Heart left ventricle (tissue), 16 donors: ENCODE results near the gene MEGF11. TPM values are rescaled to one million over a fixed set of nuclear protein-coding genes. Genes with fewer than 3 reads are reported as not detected.
A peak's percentile ranks its signal among the peaks of the same experiment; 100 is the strongest.

Experiments
- ATAC-seq, 4 donors: fragments of 200-7000 bp; cut with Tn5 transposase; one replicate each; pipeline ENCODE4 v1.9.1; 2020 to 2022; ENCODE audit warnings: moderate library complexity in 4 of 4, mild to moderate bottlenecking in 3 of 4, moderate number of reproducible peaks in 1 of 4
- DNase-seq, 5 donors: peaks; one replicate each; pipeline ENCODE4 v3.0.0-alpha.2; 2020
- H3K27ac ChIP-seq, 12 donors: fragments of 200-600 bp; sonication (generic) in 4 of 12; one replicate each; pipeline versions ENCODE4 v1.5.0 to v1.8.0; 2016 to 2022; ENCODE audit warnings: mild to moderate bottlenecking in 2 of 12
- H3K27me3 ChIP-seq, 9 donors: fragments of 200-600 bp; sonication (generic) in 2 of 9; one replicate each; pipeline versions ENCODE4 v1.5.1 to v1.8.0; 2016 to 2022; ENCODE audit warnings: mild to moderate bottlenecking in 3 of 9
- H3K36me3 ChIP-seq, 9 donors: fragments of 200-600 bp; sonication (generic) in 2 of 9; one replicate each; pipeline versions ENCODE4 v1.5.0 to v1.8.0; 2018 to 2022; ENCODE audit warnings: mild to moderate bottlenecking in 2 of 9
- H3K4me1 ChIP-seq, 12 donors: fragments of 200-600 bp; sonication (generic) in 4 of 12; one replicate each; pipeline versions ENCODE4 v1.5.0 to v1.8.0; 2016 to 2022; ENCODE audit warnings: mild to moderate bottlenecking in 3 of 12
- H3K4me3 ChIP-seq, 12 donors: fragments of 200-600 bp; sonication (generic) in 4 of 12; one replicate each; pipeline versions ENCODE4 v1.5.0 to v1.8.0; 2017 to 2022; ENCODE audit warnings: mild to moderate bottlenecking in 9 of 12, moderate library complexity in 4 of 12
- H3K9me3 ChIP-seq, 12 donors: fragments of 200-600 bp; sonication (generic) in 4 of 12; one replicate each; pipeline versions ENCODE4 v1.5.0 to v1.8.0; 2016 to 2022; ENCODE audit warnings: mild to moderate bottlenecking in 1 of 12
- CTCF ChIP-seq, 12 donors: fragments of 200-600 bp; sonication (generic) in 4 of 12; IDR thresholded peaks; one replicate each; pipeline versions ENCODE4 v1.5.0 to v1.8.0; 2018 to 2022; ENCODE audit warnings: antibody characterized with exemption in 12 of 12, mild to moderate bottlenecking in 5 of 12
- POLR2A ChIP-seq, 2 donors: fragments of 450-650 bp; IDR thresholded peaks; one replicate each; pipeline ENCODE4 v1.6.1; 2017; ENCODE audit warnings: antibody characterized with exemption in 2 of 2, mild to moderate bottlenecking in 2 of 2, moderate library complexity in 2 of 2
- WGBS, 4 donors: extraction: QIAGEN DNeasy Blood & Tissue Kit in 2 of 4; methylation state at CpG; one replicate each; pipeline versions ENCODE4 v1.1.5 to v1.1.7; 2013 to 2018; 5-methylcytosine and 5-hydroxymethylcytosine counted together
- intact Hi-C, 10 donors: fragments of 100-400 bp; cut with DNase I; formaldehyde crosslinking; loops; one replicate each; pipeline versions ENCODE4 v1.11.1 to v1.14.2; 2022
- polyA plus RNA-seq, 2 donors: library from polyadenylated mRNA; stranded (reverse); fragments of 200-250 nt; gene quantifications; one replicate each; pipeline ENCODE4 v1.2.3, GENCODE V29; 2013
- total RNA-seq, 9 donors: library from RNA; depleted of rRNA in 2 of 9; stranded (reverse); fragments of >200 nt in 2 of 9; fragmentation: NEBNext Ultra II Directional in 3 of 9; extraction: Animal tissue kit (Norgen Biotek cat#: 25700) in 3 of 9; gene quantifications; one replicate each; pipeline versions ENCODE4 v1.1.0 to v1.2.4, GENCODE V29; 2016 to 2023
- donor health status: ischemic (EF 13 %, LVEDD 7.1; RV severe dilation, severe dysfunction).
- donor health status: healthy with polysubstance abuse.
- donor health status: DM: no; HTN: yes; CAD: no.
- donor health status: DM: no; HTN: no; CAD: no.
- donor health status: ischemic (EF 25% LVEDD 6.9; RV normal size, moderate dysfunction).
- donor health status: ischemic (EF 25% LVEDD 5.7; RV mildly dilated, moderate dysfunction).
- donor health status: healthy.
- donor health status: DM: yes; HTN: yes; CAD: no.
- donor health status: ischemic (EF 35%, LVEDD 5.7; RV mildly dilated, moderate dysfunction).
- donor health status: nonischemic (EF 11% LVEDD 7.7; RV severe dilation, severe dysfunction).
- donor health status: DM: yes; HTN: yes; CAD: no.
- donor health status: PGD.
- donor health status: ischemic (EF 29% LVEDD 5.4; RV normal size, mild dysfunction).
- donor health status: nonischemic (EF 23%, LVEDD 6.1; RV moderate dilation, normal function).

Gene MEGF11
- total and polyA plus RNA-seq, 11 donors, result 0.07 TPM; not detected in 10

DNA sequence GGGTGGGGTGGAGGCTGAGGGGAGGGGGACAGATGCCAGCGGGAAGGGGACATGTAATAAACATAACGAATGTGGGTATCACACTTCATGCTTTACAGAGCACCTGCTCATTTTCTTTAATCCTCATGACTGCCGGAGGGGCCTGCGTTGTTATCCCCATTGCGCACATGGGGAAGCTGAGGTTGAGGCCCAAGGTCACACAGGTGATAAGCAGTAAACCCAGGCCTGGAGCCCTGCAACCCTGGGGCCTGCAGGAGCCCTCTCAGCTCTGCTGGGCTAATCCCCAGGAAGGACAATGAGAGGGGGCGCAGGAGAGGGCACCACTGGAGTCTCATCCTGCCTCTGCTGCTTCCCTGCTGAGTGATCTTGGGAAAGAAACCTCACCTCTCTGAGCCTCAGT, 64.3 kb downstream of the MEGF11 start:
- no peaks in the 10 kb centered on the region for H3K4me1 ChIP-seq
- 82 to 89% (median 86%) methylated on average over 6 of the region's 6 CpGs for WGBS, 4 donors
- peak in 1 of 5 donors; percentile 4 for DNase-seq
- TF ChIP-seq CTCF (IDR thresholded peaks at IDR 0.05) (no peak), POLR2A (IDR thresholded peaks at IDR 0.05) (no peak)
- peaks cover 0 to 33% (median 9%) of the 10 kb centered on the region in 9 donors for H3K27me3 ChIP-seq
- intact Hi-C loops, result loop anchor here in 3 of 10 donors (5.0 to 10.0 kb wide), 4 partner anchors 204 to 274 kb away; no protein-coding TSS in a partner anchor
- no peak overlapping the region for H3K27ac ChIP-seq
- no peaks in the 10 kb centered on the region for H3K9me3 ChIP-seq
- no peak overlapping the region for H3K4me3 ChIP-seq
- no peaks in the 10 kb centered on the region for H3K36me3 ChIP-seq
- ATAC-seq, result no peak

- Histone ChIP-seq H3K27me3 (peaks cover 0 to 42% (median 9%) of the 10 kb centered on the region in 9 donors), H3K4me3 (no peak overlapping the region), H3K36me3 (no peaks in the 10 kb centered on the region), H3K27ac (no peak overlapping the region), H3K9me3 (no peaks in the 10 kb centered on the region), H3K4me1 (no peaks in the 10 kb centered on the region)
- ATAC-seq (peak in 1 of 4 donors; percentile 44), DNase-seq (no peak)
- WGBS, 4 donors, result 80 to 86% (median 82%) methylated on average over 4 of the region's 4 CpGs
- intact Hi-C loops, result loop anchor here in 3 of 10 donors (5.0 to 10.0 kb wide), 4 partner anchors 204 to 274 kb away; no protein-coding TSS in a partner anchor
- peak in 2 of 12 donors; percentile 3 to 20 for TF ChIP-seq CTCF (IDR thresholded peaks at IDR 0.05)
- no peak for TF ChIP-seq POLR2A (IDR thresholded peaks at IDR 0.05)
These were observed 65.1 kb downstream of the MEGF11 start for GRCh38 chr15:66188464-66188863.

DNA sequence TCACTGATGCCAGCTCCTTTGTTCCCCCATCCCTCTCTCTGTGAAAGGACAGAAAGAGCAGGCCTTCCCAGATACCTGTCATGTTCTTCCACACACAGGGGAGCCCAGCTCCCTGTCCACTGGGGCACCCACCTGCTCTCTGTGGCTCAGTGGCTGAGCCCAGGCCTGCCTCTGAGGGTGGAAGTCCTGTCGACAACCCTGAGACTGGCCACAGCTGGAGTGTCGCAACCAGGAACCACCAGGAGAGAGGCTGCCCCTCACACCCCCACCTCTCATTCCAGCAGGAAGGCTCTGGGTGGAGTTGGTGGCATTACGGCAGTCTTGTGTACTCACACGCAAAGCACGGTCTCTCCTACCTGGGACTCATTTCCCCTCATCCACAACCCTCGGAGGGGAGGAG, 66.3 kb downstream of the MEGF11 start:
- intact Hi-C loops, result loop anchor here in 3 of 10 donors (5.0 to 10.0 kb wide), 4 partner anchors 202 to 272 kb away; no protein-coding TSS in a partner anchor
- WGBS, 4 donors, result 73 to 79% (median 76%) methylated on average over 5 to 6 of the region's 6 CpGs
- Histone ChIP-seq H3K36me3 (no peaks in the 10 kb centered on the region), H3K9me3 (no peaks in the 10 kb centered on the region), H3K4me1 (no peaks in the 10 kb centered on the region), H3K27ac (no peak overlapping the region), H3K27me3 (peaks cover 0 to 41% (median 9%) of the 10 kb centered on the region in 9 donors), H3K4me3 (no peak overlapping the region)
- DNase-seq (no peak), ATAC-seq (no peak)
- no peak for TF ChIP-seq CTCF (IDR thresholded peaks at IDR 0.05)
- no peak for TF ChIP-seq POLR2A (IDR thresholded peaks at IDR 0.05)

GRCh38 chr15:66186049-66186825, 67.3 kb downstream of the MEGF11 start:
- Histone ChIP-seq H3K36me3 (no peaks in the 10 kb centered on the region), H3K27ac (no peak overlapping the region), H3K9me3 (no peaks in the 10 kb centered on the region), H3K4me1 (no peaks in the 10 kb centered on the region), H3K27me3 (peaks cover 0 to 41% (median 9%) of the 10 kb centered on the region in 9 donors), H3K4me3 (no peak overlapping the region)
- no peak for DNase-seq
- intact Hi-C loops, result loop anchor here in 3 of 10 donors (5.0 to 10.0 kb wide), 4 partner anchors 201 to 271 kb away; no protein-coding TSS in a partner anchor
- no peak for ATAC-seq
- TF ChIP-seq CTCF (IDR thresholded peaks at IDR 0.05) (no peak), POLR2A (IDR thresholded peaks at IDR 0.05) (no peak)
- WGBS, 4 donors, result 49 to 74% (median 70%) methylated on average over 7 of the region's 7 CpGs
